ENCODE measurements around the gene ANKS1B. TPM values are rescaled to one million over a fixed set of nuclear protein-coding genes. Genes with fewer than 3 reads are reported as not detected.

The ANKS1B gene
- total RNA-seq, 1 experiment from 2014 or later: 18.8 TPM

DNA sequence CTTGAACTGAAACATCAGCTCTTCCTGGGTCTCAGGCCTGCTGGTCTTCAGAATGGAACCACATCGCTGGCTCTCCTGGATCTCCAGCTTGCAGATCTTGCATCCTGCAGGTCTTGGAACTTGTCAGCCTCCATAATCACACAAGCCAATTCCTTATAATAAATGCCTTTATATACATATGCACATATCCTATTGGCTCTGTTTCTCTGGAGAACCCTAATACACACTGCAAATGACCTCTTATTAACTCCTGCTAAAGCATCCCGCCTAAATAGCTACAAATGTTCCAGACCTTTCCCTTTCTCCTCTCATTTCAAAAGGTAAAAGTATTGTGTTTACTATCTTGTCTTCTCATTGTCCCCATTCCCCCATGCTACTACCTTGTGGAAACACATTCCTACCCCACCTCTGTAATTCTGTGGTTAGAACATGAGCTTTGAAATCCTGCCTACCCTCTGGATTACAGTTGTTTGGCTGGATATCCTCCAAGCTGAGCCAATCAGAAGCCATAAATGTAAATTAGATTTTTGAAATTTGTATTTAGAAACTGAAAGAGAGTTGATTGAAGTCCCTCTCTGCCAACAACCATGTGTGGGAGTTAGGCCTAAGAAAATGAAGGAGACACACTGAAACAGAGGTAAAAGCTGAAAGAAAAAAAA, 58.1 kb downstream of the ANKS1B start:
- intact Hi-C loops (cut with micrococcal nuclease): no loop called here
- Mint-ChIP-seq H3K4me3 (ENCODE audit: unreplicated experiment) (no peak overlapping the region), H3K27ac (ENCODE audit: low read depth, unreplicated experiment) (peak overlapping the region; percentile 59), H3K27me3 (ENCODE audit: insufficient read depth, unreplicated experiment) (no peaks in the 10 kb centered on the region), H3K36me3 (ENCODE audit: insufficient read depth, unreplicated experiment) (no peaks in the 10 kb centered on the region), H3K4me1 (ENCODE audit: insufficient read depth, unreplicated experiment) (peaks cover 12% of the 10 kb centered on the region), H3K9me3 (ENCODE audit: unreplicated experiment) (peaks cover 7% of the 10 kb centered on the region)
- ChIA-PET POLR2A (interaction anchor here (0.6 to 1.5 kb wide), 2 partner anchors 15 to 33 kb away, joined by 4 to 5 read pairs; no protein-coding TSS in a partner anchor), CTCF (interaction anchor here (1.0 to 1.2 kb wide), 3 partner anchors 13 to 110 kb away, joined by 3 read pairs; no protein-coding TSS in a partner anchor)
- BruUV-seq (replicated peaks): no TSS peak
- no peak for DNase-seq (ENCODE audit: unreplicated experiment)
- TF ChIP-seq, protein P1, sequence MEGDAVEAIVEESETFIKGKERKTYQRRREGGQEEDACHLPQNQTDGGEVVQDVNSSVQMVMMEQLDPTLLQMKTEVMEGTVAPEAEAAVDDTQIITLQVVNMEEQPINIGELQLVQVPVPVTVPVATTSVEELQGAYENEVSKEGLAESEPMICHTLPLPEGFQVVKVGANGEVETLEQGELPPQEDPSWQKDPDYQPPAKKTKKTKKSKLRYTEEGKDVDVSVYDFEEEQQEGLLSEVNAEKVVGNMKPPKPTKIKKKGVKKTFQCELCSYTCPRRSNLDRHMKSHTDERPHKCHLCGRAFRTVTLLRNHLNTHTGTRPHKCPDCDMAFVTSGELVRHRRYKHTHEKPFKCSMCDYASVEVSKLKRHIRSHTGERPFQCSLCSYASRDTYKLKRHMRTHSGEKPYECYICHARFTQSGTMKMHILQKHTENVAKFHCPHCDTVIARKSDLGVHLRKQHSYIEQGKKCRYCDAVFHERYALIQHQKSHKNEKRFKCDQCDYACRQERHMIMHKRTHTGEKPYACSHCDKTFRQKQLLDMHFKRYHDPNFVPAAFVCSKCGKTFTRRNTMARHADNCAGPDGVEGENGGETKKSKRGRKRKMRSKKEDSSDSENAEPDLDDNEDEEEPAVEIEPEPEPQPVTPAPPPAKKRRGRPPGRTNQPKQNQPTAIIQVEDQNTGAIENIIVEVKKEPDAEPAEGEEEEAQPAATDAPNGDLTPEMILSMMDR (IDR thresholded peaks at IDR 0.05; ENCODE audit: unreplicated experiment): no peak

- TF ChIP-seq, protein P1 (IDR thresholded peaks at IDR 0.05; ENCODE audit: unreplicated experiment): no peak
- Mint-ChIP-seq H3K9me3 (ENCODE audit: unreplicated experiment) (no peaks in the 10 kb centered on the region), H3K4me3 (ENCODE audit: unreplicated experiment) (no peak overlapping the region), H3K36me3 (ENCODE audit: insufficient read depth, unreplicated experiment) (no peaks in the 10 kb centered on the region), H3K27me3 (ENCODE audit: insufficient read depth, unreplicated experiment) (no peaks in the 10 kb centered on the region), H3K4me1 (ENCODE audit: insufficient read depth, unreplicated experiment) (peaks cover 34% of the 10 kb centered on the region), H3K27ac (ENCODE audit: low read depth, unreplicated experiment) (peak overlapping the region; percentile 12)
- POLR2A ChIA-PET: interaction anchor here (0.7 to 1.2 kb wide), 2 partner anchors 31 to 39 kb away, joined by 3 to 5 read pairs; no protein-coding TSS in a partner anchor
- no TSS peak for BruUV-seq (replicated peaks)
- intact Hi-C loops (cut with micrococcal nuclease): no loop called here
- CTCF ChIA-PET: interaction anchor here (0.6 to 1.2 kb wide), 2 partner anchors 111 to 887 kb away, joined by 3 to 4 read pairs; no protein-coding TSS in a partner anchor
- no peak for DNase-seq (ENCODE audit: unreplicated experiment)
These were observed 64.3 kb downstream of the ANKS1B start for GRCh38 chr12:99920353-99920960.

DNA sequence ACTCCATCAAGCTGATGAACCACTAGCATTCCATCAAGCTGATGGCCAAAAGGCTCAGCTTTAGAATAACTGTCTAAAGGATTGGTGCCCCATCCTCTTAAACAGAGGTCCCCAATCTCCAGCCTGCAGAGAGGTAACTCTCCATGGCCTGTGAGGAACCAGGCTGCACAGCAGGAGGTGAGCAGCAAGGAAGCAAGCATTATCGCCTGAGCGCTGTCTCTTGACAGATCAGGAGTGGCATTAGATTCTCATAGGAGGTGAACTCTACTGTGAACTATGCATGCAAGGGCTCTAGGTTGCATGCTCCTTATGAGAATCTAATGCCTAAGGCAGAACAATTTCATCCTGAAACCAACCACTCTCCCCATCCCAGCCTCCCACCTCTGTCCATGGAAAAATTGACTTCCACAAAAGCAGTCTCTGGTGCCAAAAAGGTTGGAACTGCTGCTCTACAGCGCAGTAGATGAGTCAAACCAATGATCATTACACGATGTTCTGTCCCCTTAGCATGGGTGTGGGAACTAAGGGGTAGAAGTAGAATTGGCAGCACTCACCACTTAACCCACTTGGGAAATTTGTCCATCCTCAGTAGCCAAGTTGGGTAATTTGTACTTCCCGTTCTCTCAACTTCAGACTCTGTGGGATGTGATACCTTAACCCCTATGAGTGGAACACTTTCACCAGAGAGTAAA, 66.9 kb downstream of the ANKS1B start:
- BruUV-seq (replicated peaks): no TSS peak
- ChIA-PET POLR2A (interaction anchor here (1.2 to 1.6 kb wide), 2 partner anchors 15 to 61 kb away, joined by 4 to 6 read pairs; no protein-coding TSS in a partner anchor), CTCF (interaction anchor here (0.7 to 1.0 kb wide), 5 partner anchors 27 to 876 kb away, joined by 3 to 4 read pairs (median 3); no protein-coding TSS in a partner anchor)
- intact Hi-C loops (cut with micrococcal nuclease): loop anchor here (2.0 to 5.0 kb wide), 2 partner anchors 39 to 223 kb away; no protein-coding TSS in a partner anchor
- TF ChIP-seq, protein P1 (IDR thresholded peaks at IDR 0.05; ENCODE audit: unreplicated experiment): no peak
- H3K4me3 Mint-ChIP-seq (ENCODE audit: unreplicated experiment): peak overlapping the region; percentile 21
- H3K36me3 Mint-ChIP-seq (ENCODE audit: insufficient read depth, unreplicated experiment): no peaks in the 10 kb centered on the region
- DNase-seq (ENCODE audit: unreplicated experiment): peak; percentile 98
- H3K4me1 Mint-ChIP-seq (ENCODE audit: insufficient read depth, unreplicated experiment): peaks cover 48% of the 10 kb centered on the region
- no peaks in the 10 kb centered on the region for H3K9me3 Mint-ChIP-seq (ENCODE audit: unreplicated experiment)
- no peaks in the 10 kb centered on the region for H3K27me3 Mint-ChIP-seq (ENCODE audit: insufficient read depth, unreplicated experiment)
- peak overlapping the region; percentile 79 for H3K27ac Mint-ChIP-seq (ENCODE audit: low read depth, unreplicated experiment)

Measured in MCF 10A (cell line).